Activated CD4-positive, alpha-beta T cell treated with anti-CD3 and anti-CD28 coated beads, Interleukin-2, amount 50 U/mL, for 24 hours (primary cell): ENCODE results near the gene MS4A14.
"Not testable (repeated sequence)": the region's sequence is repeated elsewhere in the genome, so short reads cannot be mapped to it uniquely, and the experiment has no call there.

Experiments used
- DNase-seq, 2 donors: peaks; one replicate each; pipeline ENCODE4 v3.0.0-alpha.2; 2020; ENCODE audit warnings: low read depth in 1 of 2, low spot score in 1 of 2

The MS4A14 gene, protein sequence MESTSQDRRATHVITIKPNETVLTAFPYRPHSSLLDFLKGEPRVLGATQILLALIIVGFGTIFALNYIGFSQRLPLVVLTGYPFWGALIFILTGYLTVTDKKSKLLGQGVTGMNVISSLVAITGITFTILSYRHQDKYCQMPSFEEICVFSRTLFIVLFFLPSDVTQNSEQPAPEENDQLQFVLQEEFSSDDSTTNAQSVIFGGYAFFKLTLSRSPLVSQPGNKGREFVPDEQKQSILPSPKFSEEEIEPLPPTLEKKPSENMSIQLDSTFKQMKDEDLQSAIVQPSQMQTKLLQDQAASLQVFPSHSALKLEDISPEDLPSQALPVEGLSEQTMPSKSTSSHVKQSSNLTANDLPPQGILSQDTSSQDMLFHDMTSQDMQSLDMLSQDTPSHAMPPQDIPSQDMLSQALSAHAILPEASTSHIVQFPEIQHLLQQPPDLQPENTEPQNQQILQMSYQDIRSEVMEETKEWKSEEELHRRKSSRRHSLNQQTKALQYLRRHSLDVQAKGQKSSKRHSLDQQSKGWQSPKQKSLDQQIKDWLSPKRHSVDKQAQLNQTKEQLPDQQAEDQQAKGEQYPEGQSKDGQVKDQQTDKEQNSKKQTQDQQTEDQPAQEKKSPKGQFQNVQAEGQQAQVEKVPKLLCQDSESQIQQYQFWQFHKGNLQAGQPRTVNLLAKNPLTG

DNA sequence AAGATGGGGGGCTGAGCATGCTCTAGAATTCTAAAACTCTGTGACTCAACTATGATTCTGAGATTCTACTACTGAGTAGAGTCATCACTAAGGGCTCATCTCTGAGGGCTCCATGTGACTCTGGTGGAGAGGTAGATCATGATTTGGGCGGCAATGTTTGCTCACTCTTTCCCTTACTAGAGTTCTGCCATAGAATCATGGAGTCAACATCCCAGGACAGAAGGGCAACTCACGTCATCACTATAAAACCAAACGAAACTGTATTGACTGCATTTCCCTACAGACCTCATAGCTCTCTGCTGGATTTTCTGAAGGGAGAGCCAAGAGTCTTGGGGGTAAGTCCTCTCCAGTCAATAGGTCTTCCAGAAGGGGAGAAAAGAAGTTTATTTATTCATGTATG, at the start of gene MS4A14:
Gene MS4A14, plus strand, starts transcription at position 78 of the 400 bp plus-strand sequence. Its CDS starts 120 bp downstream, at position 198.
- DNase-seq: no peak

DNA sequence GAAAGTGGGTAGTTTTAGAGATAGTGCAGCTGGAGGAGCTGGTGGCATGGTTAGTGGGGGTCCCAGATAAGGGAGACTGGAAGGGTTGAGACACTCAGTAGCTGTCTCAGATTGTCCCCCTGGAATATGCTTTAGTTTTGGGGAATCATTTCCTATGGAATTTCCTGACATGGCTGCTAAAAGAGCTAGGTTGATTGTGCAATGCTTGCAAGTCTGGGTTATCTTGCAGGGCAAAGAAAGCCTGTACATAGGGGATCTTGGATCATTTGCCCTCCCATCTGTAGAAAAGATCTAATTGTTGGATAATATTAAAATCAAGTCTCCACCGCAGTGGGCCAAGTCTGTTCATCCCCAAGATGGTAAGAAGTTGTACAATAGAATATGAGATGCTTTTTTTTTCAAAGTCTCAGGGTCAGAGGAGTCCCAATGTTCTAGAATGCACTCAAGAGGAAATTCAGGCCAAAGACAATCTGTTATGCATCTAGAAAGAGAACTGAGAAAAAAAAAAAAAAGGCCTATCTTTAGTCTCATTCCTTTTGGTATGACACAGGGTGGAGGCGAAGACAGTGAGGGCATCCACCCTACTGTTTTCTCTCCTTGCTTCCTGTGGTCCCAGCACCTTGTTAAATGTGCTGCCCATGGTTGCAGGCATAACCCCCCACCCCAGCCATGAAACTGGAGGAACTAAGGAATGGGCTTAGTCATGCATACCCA, 49.0 kb upstream of the MS4A14 start:
- no peak for DNase-seq

DNA sequence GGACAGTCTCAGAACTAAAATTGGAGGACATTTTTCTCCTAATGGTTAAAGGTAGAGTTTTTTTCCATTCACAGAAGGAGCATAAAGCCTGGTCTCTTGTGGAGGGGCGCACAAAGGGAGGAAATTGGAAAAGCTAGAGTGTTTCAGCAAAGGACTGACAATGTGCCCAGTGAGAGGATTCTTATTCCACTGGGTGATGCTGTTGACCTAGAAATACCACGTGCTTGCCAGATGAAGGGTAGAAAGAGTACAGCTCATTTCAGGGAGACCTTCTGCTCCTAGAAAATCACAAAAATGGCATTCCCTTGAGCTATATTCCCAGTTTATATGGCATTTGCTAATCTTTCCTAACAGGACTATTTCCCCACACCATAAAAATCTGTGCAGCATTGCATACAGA, 48.1 kb upstream of the MS4A14 start:
- no peak for DNase-seq

DNA sequence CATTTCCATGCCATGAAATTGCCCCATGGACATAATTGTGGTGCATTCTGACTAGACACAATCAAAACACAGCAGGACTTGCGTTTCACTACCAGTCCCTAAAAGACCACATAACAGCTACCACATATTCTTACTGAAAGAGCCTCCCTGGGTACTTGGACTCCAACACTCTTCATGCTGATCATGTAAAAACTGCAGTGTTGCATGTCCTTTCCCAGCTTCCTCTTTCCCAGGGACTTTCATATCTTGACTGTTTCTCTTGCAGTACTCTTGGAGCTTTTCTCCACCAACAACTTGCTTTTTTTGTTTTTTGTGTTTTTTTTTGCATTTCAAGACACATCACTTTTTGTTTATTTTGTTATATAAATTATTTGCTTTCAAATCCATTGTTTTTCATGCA, 46.3 kb upstream of the MS4A14 start:
- no peak for DNase-seq

DNA sequence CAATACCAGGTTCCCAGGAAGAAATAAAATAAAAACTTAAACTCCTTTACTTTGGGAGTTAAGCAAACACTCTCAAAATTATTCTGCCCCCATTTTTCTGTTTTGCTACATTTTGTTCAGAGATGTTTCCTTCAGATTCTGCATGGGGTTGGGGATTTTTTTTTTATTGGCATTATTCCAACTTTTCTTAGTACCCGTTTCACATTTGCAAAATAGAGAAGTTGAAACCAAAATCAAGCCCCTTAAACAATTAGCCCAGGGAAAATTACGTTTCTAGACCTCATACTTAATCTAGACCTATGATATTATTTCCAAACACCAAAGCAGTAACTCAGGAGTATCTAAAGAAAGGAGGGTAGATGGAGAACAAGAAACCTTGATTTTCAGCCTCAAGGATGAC, 38.5 kb upstream of the MS4A14 start:
- no peak for DNase-seq

DNA sequence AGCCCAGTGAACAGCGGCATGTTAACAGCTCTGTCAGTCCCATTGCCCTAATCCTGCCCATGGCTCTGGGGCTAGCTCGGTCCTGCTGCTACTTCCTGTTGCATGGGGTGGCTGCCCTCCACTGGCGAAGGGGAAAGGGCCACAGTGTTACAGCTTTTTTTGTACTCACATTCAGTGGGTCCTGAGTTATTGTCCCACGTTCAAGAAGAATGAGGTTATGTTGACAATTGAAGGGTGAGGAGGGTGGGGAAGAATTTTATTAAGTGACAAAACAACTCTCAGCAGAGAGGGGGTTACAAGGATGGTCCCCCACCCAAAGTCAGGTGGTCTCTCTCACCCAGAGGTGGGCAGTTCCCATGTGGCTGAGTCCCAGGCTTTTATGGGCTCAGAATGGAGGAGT, 35.6 kb upstream of the MS4A14 start:
- no peak for DNase-seq

DNA sequence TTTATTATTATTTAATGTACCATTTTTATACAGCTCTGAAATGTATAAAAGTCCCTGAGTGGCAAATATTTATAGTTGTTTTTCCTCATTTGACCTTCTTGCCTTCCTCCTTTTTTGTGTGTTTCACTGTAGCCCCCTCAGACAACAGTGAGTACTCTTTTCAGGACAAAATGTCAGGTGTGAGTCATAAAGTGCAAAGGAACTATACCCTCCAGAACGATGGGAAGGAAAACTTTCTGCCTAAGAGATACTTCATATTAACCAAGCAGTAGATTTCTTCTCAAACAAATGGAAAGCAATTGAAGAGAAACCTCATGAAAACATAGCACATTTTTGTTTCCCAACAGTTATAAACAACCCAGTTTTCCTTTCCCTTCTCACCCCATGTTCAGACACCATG, 34.0 kb upstream of the MS4A14 start:
- DNase-seq: no peak

DNA sequence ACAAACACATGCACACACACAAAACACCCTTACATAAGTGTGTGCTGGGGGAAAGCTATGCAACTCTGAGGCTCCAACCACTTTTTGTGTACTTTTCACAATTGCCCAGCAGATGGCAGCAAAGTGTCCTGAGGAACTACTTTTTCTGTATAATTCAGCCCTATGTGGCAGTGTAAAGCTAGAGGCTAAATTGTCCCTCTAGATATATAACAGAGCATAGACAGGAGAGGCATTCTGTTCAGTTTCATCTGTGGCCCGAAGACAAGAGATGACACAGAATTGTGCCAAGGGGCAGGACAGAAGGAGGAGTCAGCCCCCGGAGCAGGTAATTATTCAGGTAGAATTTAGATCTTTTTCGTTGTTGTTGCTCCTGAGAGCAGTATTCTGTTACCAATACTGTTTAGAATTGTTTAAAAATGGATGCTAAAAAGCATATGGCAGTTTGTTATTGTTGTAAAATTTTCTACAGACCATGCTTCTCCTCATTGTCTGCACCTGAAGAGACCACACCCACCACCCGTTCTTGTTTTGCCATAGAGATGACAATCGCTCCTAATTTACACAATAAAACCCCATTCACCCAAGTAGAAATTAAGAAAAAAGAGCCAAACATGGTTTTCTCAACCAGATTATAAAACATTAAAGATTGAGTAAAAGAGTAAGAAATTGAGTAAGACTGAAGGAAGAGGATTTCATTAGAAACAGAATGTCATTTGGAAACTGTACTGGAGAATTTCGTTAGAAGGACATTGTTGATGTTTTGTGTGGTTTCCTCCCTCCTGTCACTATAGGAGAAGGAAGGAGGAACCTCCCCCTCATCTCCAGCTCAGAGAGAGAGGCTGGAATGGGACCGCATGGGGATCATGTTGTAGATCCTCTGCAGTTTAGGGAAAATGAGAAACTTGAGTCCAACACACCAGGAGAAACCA, 32.5 kb upstream of the MS4A14 start:
- DNase-seq: peak; percentile 21 to 60

DNA sequence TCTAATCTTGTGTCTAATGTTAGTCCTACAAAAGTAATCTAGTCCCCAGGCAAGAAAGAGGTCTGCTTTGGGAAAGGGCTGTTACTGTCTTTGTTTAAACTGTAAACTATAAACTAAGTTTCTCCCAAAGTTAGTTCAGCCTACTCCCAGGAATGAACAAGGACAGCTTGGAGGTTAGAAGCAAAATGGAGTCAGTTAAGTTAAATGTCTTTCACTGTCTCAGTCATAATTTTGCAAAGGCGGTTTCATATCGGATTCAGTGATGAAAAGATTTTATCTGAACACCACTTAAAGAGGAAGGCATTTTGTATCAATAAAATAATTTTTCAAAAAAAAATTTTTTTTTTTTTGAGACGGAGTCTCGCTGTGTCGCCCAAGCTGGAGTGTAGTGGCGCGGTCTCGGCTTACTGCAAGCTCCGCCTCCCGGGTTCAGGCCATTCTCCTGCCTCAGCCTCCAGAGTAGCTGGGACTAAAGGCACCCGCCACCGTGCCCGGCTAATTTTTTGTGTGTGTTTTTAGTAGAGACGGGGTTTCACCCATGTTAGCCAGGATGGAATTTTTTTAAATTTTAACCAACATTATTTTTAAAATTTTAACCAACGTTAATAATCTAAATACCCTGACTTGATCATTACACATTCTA, 29.9 kb upstream of the MS4A14 start:
- DNase-seq: not testable (repeated sequence)

DNA sequence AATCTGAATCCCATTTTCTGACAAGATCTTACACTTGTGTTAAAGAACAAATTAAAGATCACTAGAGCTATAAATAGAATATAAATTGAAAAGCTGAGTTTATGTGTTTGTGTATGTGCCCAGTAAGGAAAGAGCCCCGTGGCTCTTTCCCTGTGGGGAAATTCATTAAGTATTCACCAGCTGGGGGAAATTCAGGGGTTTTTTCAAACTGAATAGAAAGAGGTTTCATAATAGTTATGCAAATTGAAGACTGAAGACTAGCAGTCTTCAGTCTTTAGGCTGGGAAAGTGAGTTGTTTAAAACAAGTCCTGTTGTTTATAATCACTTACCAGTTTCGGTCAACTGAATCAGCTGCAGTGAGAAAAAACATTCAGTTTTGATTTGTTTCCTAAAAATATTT, 29.2 kb upstream of the MS4A14 start:
- no peak for DNase-seq

DNA sequence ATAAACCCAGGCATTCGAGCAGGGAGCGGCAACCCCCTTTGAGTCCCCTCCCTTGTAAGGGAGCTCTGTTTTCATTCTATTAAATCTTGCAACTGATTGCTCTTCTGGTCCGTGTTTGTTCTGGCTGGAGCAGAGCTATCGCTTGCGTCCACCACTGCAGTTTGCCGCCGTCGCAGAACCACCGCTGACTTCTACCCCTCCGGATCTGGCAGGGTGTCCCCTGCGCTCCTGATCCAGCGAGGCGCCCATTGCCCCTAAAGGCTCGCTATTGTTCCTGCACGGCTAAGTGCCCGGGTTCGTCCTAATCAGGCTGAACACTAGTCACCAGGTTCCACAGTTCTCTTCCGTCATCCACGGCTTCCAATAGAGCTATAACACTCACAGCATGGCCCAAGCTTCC, 28.4 kb upstream of the MS4A14 start:
- DNase-seq: no peak

DNA sequence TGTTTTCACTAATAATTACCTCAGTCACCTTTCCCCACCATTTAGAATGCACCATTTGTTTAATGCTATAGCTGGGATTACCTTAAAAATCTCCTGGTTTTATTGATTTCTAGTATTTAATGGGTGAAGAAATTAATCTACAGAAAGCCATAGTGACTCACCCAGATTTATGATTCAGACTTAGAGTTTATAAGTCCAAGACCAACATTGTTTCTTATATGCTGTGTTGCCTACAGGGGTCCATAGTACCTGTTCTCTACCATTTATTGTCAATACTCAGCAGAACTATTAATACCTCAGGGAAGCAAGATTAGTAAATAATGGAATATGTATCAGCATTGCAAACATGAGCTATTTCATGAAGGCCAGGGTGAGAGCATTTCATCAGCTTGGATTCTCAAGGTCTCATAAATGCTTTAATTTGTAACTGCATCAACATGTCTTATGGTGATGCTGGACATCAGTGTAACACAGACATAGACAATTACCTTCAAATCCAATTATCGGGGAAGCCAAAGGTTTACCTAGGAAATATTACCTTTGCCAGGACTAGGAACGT, 25.9 kb upstream of the MS4A14 start:
- no peak for DNase-seq

DNA sequence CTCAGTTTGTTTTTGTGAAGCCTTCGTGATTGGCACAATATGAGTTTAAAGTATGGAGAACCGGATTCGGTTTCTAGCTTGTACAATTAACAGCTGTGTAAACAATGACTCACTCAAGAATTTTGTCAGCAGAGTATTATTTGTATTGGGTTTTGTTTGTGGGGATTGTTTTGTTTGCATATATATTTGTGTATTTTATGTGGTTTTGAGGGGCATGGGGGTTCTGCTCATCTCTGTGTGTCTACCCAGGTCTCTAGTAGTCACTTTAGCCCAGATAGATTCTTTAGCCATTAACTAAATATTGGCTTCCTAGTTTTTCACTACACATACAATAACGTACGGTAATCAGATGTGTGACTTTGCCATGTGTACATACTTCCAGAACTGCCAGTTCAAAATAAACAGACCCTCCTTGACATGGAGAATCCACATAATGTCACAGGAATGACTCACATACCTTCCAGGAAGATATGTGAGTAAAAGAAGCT, 25.4 kb upstream of the MS4A14 start:
- DNase-seq: no peak

DNA sequence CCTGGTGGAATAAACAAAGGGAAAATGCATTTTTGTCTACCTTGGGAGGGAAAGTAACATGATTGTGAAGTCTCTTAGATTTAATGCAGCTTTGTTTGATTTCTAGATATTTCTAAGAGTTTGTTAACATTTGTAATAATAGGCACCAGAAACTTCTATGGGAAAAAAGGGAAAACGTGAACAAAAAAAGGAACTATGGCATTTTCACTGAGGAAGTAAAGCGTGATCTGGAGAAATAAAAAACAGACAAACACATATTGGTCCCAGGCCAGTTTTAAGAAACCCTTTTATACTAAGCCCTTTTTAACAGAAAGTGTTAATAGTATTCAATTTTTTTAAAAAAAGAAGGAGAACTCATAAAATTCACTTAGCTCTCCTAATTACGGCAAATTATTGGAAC, 24.9 kb upstream of the MS4A14 start:
- no peak for DNase-seq

DNA sequence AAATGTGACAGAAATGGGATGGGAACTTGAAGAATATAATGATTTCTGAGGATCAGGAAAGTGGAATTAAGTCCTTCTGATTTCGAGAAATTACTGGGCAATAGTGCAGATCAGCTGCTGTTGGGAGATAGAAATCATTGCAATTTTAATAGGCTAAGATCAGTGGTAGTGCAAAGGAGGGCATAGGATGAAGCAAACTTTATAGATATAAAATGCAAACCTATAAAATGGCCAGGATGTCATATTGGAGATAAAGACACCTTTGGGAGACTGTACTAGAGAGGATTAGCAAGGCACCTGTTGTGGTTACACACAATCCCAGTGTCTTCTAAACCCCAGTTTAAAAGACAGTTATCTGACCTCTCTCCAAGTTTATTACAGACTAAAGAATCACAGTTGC, 24.4 kb upstream of the MS4A14 start:
- no peak for DNase-seq

DNA sequence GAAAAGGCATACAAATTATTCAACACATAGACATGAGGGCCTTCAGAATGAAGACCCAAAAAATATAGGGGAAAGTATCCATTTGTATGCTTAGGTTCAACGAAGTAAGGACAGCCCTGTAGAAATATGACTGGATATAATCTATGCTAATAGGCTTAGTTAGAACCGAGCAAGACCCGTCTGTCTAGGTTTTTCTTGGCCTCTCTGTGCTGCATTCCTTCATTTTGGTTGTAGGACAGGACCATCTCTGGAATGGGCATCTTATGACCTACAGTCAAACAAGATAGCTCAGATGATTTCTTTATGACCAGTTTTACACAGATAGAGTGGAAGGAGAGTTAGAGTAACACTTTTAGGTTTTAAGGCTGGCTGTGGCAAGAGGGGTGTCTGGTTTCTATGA, 23.5 kb upstream of the MS4A14 start:
- DNase-seq: no peak

DNA sequence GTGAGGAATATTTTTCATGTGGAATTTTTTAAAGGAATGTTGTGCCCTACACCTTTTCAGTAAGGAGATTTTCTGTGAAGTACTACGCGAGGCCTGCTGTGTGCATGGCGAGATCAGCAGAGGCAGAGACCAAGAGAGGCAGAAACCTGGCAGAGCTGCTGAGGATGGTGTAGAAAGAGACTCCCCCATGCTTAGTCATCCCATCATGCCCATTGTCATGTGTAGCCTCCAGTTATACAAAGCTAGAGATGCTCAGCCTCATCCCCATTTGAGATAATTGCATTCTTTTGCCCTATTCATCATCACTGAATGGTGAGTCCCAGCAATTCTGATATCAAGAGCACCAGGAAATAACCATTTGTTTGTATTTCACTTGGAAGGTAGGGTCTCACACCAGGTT, 20.9 kb upstream of the MS4A14 start:
- DNase-seq: no peak

DNA sequence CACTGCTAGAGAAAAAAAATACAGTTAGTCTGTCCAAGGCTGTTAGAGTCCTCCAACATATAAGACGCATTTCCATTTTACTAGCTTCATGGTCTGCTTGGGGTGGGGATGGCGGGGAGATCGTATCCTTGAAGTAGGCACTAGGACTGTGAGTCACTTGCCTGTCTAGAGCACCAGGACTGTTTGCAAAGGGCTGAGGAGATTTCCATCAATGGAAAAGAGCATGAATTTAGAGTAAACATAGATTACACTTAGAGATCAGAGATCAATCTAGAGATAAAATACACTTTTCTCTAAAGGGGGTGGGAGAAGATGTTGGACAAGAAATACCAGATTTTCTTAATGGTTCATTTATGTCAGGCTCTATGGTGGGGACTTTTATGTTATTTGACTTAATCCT, 19.7 kb upstream of the MS4A14 start:
- DNase-seq: no peak

DNA sequence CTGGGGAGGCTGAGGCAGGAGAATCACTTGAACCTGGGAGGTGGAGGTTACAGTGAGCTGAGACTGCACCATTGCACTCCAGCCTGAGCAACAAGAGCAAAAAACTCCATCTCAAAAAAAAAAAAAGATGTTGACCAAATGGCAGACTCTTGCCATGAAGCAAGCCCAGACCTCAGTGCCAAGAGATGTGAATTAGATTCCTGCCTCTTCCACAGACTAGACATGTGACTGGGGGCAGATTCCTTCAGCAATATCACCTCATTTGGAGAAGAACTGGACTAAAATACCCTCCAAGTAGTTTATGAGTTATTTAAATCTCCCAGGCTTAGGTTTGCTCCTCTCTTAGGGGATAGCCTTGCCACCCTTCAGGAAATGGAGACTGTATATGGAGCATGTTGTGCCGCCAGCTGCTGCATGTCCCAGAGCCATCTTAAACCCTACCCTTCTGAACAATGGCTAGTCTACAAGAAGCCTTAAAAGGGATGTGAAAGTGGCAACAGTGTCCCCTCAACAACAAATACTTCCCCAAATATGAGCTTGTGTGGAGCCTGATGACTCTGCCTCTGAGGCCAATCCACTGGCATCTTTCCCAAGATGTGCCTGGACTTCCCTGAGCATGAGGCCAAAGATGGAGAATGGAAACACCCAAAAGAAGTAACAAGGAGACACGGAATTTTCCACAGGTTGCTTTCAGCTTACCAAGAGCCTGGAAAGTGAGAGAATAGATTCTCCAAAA, 18.7 kb upstream of the MS4A14 start:
- DNase-seq: no peak
